ENCODE measurements around the gene EXOSC2.

EXOSC2 gene

DNA sequence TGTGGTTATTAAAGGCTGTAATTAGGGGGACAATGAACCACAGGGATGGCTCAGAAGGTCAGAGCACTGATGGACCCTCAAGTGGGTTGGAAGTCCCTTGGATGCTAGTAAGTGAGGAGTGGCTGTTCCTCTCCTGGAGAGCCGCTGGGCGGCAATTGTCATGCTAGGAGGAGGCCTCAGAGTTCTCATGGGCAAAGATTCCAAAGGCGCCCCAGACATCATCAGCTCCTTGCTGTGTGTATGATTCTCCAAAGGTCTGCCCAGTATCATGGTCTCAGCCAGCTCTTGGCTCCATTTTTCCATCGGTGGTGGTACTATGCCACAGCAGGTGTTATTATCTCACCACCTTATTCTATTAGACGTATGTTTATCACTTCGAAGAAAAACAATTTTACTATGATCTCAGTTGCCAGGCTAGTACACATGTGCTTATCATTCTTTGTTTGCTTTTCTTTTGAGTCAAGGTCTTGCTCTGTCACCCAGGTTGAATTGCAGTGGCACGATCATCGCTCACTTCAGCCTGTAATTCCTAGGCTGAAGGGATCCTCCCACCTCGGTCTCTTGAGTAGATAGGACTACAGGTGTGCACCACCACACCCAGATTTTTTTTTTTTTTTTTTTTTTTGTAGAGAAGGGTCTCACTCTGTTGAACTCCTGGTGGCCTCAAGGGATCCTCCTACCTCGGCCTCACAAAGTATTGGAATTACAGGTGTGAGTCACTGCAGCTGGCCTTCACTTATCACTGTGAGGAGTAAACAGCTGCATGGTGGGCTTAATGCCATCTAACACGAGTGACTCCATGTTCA is 46.8 kb downstream of the EXOSC2 start:
- no peak for DNase-seq

DNA sequence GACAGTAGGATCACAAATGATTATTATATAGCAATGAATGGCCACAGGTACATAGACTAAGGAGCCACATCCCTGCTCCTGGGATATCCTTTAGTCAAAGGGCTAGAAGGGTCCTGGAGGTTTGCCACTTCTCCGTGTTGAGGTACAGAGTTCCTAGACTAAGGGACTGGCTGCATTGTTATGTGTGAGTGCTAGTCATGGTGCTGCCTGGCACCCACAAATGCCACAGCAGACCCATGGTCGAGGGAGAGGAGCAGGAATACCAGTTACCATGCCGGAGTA is 47.4 kb downstream of the EXOSC2 start:
- DNase-seq, result no peak

DNA sequence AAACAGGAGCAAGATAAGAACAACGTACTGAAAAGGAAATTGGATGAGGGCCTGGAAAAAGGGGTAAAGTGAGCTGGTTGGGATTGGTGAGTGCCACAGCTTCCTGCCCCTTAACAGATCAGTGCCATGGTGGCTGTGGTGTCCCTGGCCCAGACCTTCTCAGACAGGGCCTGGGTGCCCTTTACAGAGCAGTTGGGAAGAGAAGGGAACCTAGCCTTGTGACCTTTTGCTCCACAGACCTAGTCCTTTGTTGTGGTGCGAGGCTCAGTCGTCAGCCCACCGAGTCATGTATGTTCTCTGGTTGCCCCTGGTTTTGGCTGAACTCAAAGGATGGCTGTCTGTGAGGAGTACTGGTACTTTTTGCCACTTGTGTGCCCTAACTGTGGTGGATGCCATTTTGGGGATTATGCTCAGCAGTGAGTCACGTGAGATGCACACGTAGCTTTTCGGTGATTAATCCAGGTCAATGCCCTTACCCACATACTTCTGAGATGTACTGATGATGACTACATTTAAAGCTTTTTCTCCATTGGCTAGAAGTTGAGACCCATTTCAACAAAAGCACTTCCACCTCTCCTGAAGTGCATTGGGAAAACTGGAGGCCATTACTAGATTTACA is 48.4 kb downstream of the EXOSC2 start:
- DNase-seq, result no peak

GRCh38 chr9:130743656-130744055 is 50.1 kb downstream of the EXOSC2 start:
- DNase-seq, result no peak

DNA sequence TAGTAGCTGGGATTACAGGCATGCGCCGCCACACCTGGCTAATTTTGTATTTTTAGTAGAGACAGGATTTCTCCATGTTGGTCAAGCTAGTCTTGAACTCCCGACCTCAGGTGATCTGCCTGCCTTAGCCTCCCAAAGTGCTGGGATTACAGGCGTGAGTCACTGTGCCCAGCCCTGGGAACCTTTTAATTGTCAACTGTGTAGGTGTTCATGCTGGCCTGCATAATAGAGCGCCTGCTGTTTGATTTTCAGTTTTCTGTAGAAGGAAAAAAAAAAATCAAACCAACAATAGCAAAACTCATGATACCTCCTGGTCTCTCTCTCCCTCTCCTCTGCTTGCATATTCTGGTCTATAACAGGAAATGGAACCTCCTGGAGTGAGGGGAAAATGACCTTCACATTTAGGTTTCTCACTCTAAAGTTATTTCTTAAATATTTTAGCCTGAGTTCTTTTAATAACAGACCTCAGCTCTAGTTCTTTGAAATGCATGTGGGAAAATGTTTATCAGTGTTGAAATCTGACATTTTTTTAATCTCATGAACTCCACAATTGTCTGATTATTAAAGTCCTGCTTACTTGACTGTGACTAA is 51.7 kb downstream of the EXOSC2 start:
- no peak for DNase-seq

DNA sequence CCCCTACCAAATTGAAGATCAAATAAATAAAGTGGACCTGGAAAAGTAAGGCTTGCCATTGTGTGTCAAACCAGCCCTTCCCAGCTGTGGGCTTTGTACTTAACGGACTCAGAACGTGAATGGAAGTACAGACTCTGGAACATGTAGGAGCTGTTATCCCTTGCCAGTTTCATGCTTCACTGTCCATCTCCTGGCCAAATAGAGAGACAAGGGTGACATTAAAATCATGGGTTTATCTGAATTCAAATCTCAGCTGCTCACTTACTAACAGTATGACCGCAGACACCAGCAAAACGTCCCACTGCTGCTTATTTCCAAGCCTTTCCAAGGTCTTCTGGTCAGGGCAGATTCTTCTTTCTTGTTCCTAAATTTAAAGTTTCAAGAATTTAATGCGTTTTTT is 52.2 kb downstream of the EXOSC2 start:
- DNase-seq, result no peak

DNA sequence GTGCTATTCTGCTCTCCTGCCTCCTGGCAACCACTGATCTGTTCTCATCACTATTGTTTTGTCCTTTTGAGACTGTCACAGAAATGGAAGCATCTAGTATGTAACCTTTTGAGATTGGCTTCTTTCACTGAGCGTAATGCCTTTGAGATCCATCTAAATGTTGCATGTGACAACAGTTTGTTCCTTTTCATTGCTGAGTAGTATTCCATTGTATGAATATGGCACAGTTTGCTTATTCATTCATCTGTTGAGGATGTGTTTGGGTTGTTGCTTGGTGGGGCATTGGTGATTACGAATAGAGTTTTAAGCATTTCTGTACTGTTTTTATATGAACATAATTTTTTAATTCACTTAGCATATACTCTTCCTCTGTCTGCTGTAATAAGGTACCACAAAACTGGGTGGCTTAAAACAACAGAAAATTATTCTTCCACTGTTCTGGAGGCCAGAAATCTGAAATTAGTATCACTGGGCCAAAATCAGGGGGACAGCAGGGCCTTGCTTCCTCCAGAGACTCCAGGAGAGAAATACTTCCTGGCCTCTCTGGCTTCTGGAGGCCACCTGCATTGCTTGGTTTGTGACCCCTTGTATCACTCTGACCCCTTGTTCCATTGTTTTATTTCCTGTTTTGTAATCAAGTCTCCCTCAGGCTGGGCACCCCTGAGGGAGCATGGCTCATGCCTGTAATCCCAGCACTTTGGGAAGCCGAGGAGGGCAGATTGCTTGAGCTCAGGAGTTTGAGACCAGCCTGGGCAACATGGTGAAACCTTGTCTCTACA is 53.0 kb downstream of the EXOSC2 start:
- no peak for DNase-seq

DNA sequence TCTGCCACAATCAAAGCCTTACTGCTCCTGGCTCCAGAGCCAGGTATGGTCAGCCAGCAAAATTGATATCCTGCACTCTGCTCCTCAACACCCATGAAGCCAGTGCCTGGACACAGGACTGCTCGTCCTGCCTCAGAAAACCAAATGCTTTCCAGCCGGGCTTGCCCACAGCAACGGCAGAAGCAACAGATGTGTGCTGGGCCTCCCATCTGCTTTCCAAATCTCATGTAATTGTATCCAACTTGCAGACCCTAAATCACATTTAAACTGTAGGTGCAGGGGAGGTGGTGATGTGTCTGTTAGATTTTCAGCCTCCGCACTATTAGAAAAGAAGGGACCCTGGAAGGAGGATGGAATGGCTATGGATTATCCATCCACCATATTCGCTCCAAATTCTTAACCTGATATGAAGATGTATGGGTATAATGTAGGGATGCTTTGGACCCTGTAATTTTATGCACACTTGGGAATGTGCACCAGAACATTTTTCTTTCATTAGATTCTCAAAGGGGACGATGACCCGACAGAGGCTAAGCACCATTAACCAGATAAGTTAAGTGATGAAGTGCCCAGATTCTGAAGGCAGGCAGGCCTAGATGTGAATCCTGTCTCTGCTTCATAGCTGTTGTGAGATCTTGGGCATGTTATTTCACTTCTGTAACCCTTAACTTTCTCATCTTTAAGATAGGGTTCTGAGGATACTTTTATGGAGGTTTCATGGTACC is 58.2 kb downstream of the EXOSC2 start:
- no peak for DNase-seq

Measured in NCI-H446 (cell line).